Nephron (organoid): ENCODE results near the gene DCAF11.

Experiments
- H3K27ac Mint-ChIP-seq, 3 experiments: 2 replicates each; pipeline ENCODE4 v1.8.0; 2020; ENCODE audit warnings: mixed read lengths in 3 of 3, mild to moderate bottlenecking in 2 of 3, moderate library complexity in 1 of 3
- H3K27me3 Mint-ChIP-seq: 2 replicates; pipeline ENCODE4 v1.8.0; 2021; ENCODE audit warnings: low read depth, mild to moderate bottlenecking, moderate library complexity, mixed read lengths
- H3K36me3 Mint-ChIP-seq: 2 replicates; pipeline ENCODE4 v1.8.0; 2020; ENCODE audit warnings: low read depth, mixed read lengths
- H3K4me1 Mint-ChIP-seq: 2 replicates; pipeline ENCODE4 v1.8.0; 2020; ENCODE audit warnings: mixed read lengths
- H3K4me3 Mint-ChIP-seq, 3 experiments: 2 replicates each; pipeline ENCODE4 v1.8.0; 2020; ENCODE audit warnings: mild to moderate bottlenecking in 3 of 3, mixed read lengths in 3 of 3, moderate library complexity in 2 of 3
- H3K9me3 Mint-ChIP-seq: 2 replicates; pipeline ENCODE4 v1.8.0; 2020; ENCODE audit warnings: mixed read lengths
- TF ChIP-seq, protein P1 (sequence below), 3 experiments: fragments of 200-600 bp; sonication (generic); IDR thresholded peaks; one replicate each; pipeline ENCODE4 v1.5.0; 2021; ENCODE audit warnings: antibody characterized with exemption in 3 of 3; ENCODE audit not compliant: unreplicated experiment in 3 of 3

The DCAF11 gene

DNA sequence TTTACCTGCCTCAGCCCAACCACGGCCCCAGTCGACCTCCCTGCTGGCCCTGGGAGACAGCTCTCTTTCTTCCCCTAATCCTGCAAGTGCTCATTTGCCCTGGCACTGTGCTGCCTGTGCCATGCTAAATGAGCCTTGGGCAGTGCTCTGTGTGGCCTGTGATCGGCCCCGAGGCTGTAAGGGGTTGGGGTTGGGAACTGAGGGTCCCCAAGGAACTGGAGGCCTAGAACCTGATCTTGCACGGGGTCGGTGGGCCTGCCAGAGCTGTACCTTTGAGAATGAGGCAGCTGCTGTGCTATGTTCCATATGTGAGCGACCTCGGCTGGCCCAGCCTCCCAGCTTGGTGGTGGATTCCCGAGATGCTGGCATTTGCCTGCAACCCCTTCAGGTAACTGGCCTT lies 35.5 kb downstream of the DCAF11 start:
- peaks cover 32% of the 10 kb centered on the region for H3K36me3 Mint-ChIP-seq
- H3K27me3 Mint-ChIP-seq, result no peaks in the 10 kb centered on the region
- peaks cover 18% of the 10 kb centered on the region for H3K4me1 Mint-ChIP-seq
- H3K4me3 Mint-ChIP-seq, result peak overlapping the region; percentile 50 to 98 (median 81)
- no peaks in the 10 kb centered on the region for H3K9me3 Mint-ChIP-seq
- TF ChIP-seq, protein P1, sequence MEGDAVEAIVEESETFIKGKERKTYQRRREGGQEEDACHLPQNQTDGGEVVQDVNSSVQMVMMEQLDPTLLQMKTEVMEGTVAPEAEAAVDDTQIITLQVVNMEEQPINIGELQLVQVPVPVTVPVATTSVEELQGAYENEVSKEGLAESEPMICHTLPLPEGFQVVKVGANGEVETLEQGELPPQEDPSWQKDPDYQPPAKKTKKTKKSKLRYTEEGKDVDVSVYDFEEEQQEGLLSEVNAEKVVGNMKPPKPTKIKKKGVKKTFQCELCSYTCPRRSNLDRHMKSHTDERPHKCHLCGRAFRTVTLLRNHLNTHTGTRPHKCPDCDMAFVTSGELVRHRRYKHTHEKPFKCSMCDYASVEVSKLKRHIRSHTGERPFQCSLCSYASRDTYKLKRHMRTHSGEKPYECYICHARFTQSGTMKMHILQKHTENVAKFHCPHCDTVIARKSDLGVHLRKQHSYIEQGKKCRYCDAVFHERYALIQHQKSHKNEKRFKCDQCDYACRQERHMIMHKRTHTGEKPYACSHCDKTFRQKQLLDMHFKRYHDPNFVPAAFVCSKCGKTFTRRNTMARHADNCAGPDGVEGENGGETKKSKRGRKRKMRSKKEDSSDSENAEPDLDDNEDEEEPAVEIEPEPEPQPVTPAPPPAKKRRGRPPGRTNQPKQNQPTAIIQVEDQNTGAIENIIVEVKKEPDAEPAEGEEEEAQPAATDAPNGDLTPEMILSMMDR (IDR thresholded peaks at IDR 0.05; ENCODE audit: unreplicated experiment in 3 of 3), result no peak
- H3K27ac Mint-ChIP-seq, result no peak overlapping the region

DNA sequence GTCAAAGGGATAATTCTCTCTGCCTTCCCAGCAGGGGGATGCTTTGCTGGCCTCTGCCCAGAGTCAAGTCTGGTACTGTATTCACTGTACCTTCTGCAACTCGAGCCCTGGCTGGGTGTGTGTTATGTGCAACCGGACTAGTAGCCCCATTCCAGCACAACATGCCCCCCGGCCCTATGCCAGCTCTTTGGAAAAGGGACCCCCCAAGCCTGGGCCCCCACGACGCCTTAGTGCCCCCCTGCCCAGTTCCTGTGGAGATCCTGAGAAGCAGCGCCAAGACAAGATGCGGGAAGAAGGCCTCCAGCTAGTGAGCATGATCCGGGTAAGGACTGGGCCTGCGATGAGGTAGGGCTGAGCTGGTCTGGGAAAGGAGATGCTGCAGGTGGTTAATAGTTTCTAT lies 36.0 kb downstream of the DCAF11 start:
- no peaks in the 10 kb centered on the region for H3K9me3 Mint-ChIP-seq
- H3K27ac Mint-ChIP-seq, result no peak overlapping the region
- H3K27me3 Mint-ChIP-seq, result no peaks in the 10 kb centered on the region
- peaks cover 35% of the 10 kb centered on the region for H3K36me3 Mint-ChIP-seq
- H3K4me1 Mint-ChIP-seq, result peaks cover 15% of the 10 kb centered on the region
- TF ChIP-seq, protein P1 (IDR thresholded peaks at IDR 0.05; ENCODE audit: unreplicated experiment in 3 of 3), result no peak
- H3K4me3 Mint-ChIP-seq, result peak overlapping the region; percentile 27 to 98 (median 81)

GRCh38 chr14:24150993-24151392 lies 36.4 kb downstream of the DCAF11 start:
- H3K27me3 Mint-ChIP-seq, result no peaks in the 10 kb centered on the region
- H3K4me1 Mint-ChIP-seq, result peaks cover 10% of the 10 kb centered on the region
- peak overlapping the region in 1 of 3 experiments; percentile 81 for H3K4me3 Mint-ChIP-seq
- TF ChIP-seq, protein P1 (IDR thresholded peaks at IDR 0.05; ENCODE audit: unreplicated experiment in 3 of 3), result no peak
- peaks cover 39% of the 10 kb centered on the region for H3K36me3 Mint-ChIP-seq
- H3K9me3 Mint-ChIP-seq, result no peaks in the 10 kb centered on the region
- H3K27ac Mint-ChIP-seq, result no peak overlapping the region

DNA sequence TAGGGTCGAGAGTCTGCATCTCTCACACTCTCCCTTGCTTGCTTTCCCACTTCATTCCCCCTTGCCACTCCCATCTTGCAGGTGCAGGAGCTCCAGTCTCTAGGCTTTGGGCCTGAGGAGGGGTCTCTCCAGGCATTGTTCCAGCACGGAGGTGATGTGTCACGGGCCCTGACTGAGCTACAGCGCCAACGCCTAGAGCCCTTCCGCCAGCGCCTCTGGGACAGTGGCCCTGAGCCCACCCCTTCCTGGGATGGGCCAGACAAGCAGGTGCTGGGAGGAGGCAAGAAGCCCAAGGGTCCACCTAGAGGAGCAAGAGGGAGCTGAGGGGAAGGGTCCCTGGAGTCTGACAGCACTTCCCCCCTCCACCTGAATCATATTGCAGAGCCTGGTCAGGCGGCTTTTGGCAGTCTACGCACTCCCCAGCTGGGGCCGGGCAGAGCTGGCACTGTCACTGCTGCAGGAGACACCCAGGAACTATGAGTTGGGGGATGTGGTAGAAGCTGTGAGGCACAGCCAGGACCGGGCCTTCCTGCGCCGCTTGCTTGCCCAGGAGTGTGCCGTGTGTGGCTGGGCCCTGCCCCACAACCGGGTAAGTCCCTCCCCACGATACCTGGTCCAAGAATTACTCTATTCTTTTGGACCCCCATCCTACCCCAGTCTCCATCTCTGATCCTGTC lies 37.0 kb downstream of the DCAF11 start:
- TF ChIP-seq, protein P1 (IDR thresholded peaks at IDR 0.05; ENCODE audit: unreplicated experiment in 3 of 3), result no peak

GRCh38 chr14:24155100-24155499 lies 40.5 kb downstream of the DCAF11 start:
- TF ChIP-seq, protein P1 (IDR thresholded peaks at IDR 0.05; ENCODE audit: unreplicated experiment in 3 of 3), result no peak
- no peaks in the 10 kb centered on the region for H3K27me3 Mint-ChIP-seq
- H3K9me3 Mint-ChIP-seq, result no peaks in the 10 kb centered on the region
- H3K36me3 Mint-ChIP-seq, result peaks cover 53% of the 10 kb centered on the region
- H3K4me3 Mint-ChIP-seq, result no peak overlapping the region
- H3K27ac Mint-ChIP-seq, result no peak overlapping the region
- no peaks in the 10 kb centered on the region for H3K4me1 Mint-ChIP-seq

More for the DNA sequence above, 37.0 kb downstream of the DCAF11 start:
- no peak overlapping the region for H3K27ac Mint-ChIP-seq
- H3K4me1 Mint-ChIP-seq, result peaks cover 6% of the 10 kb centered on the region
- no peaks in the 10 kb centered on the region for H3K9me3 Mint-ChIP-seq
- no peaks in the 10 kb centered on the region for H3K27me3 Mint-ChIP-seq
- H3K36me3 Mint-ChIP-seq, result peaks cover 40% of the 10 kb centered on the region
- H3K4me3 Mint-ChIP-seq, result peak overlapping the region; percentile 21 to 62 (median 52)

- Mint-ChIP-seq H3K4me3 (no peak overlapping the region), H3K36me3 (peaks cover 51% of the 10 kb centered on the region), H3K27me3 (no peaks in the 10 kb centered on the region), H3K9me3 (no peaks in the 10 kb centered on the region), H3K27ac (no peak overlapping the region), H3K4me1 (peaks cover 10% of the 10 kb centered on the region)
- TF ChIP-seq, protein P1 (IDR thresholded peaks at IDR 0.05; ENCODE audit: unreplicated experiment in 3 of 3), result no peak
These were observed 42.3 kb downstream of the DCAF11 start for GRCh38 chr14:24156840-24157239.
